GM18526 (cell line): ENCODE results near the gene NTRK1.

ENCODE experiments used
- POLR2A ChIP-seq: IDR thresholded peaks from 3 replicates; pipeline ENCODE4 v1.6.1; 2011; ENCODE audit not compliant: insufficient read length; ENCODE audit errors: extremely low read depth

Gene NTRK1

DNA sequence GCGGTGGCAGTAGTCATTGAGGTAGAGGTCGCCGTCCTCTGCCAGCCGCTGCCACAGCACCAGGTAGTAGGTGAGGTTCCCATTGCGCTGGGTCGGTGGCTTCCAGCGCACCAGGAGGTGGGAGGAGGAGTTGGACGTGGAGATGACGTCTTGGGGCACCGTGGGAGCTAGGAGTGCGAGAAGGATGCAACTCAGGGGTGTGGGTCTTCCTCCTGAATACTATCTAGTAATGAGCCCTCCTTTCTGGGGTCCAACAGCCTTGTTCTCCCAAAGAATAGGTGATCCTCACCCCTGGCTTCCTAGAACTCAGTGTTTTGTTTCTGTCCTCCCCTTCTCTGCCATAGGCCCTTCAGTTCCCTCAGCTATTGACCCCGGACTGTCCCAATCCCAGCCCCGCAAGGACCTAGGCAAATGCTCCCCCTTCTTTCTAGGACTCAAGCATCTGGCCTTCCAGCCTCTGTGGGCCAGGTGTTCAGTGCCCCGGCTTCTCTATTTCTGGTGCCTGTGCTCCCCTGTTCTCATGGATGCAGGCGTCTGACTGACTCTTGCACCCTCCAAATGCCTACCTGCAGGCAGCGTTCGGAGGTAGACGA, 14.6 kb upstream of the NTRK1 start:
- no peak for TF ChIP-seq POLR2A

- TF ChIP-seq POLR2A = no peak
Observed at GRCh38 chr1:156846643-156847042, 14.0 kb upstream of the NTRK1 start.

GRCh38 chr1:156847591-156848460, 12.8 kb upstream of the NTRK1 start:
- TF ChIP-seq POLR2A = no peak

GRCh38 chr1:156848461-156849150, 12.1 kb upstream of the NTRK1 start:
- TF ChIP-seq POLR2A = no peak

DNA sequence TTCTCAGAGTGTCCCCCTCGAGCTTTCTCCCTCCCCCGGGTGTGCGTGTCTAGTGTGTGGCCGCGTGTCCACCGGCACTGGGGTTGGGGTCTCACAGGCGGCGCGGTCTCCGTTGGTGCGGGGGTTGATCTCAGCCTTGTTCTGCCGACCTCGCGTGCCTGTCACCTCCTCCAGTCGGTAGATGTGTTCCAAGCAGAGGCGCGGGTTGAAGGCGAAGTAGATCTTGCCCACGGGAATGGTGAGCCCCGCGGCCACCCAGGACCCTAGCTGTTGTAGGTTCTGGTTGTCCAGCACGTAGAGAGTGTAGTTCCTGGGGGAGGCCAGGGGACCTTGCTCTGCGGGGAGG, 11.5 kb upstream of the NTRK1 start:
- TF ChIP-seq POLR2A = no peak

GRCh38 chr1:156851779-156852417, 8.8 kb upstream of the NTRK1 start:
- TF ChIP-seq POLR2A = no peak

GRCh38 chr1:156852418-156852874, 8.2 kb upstream of the NTRK1 start:
- no peak for TF ChIP-seq POLR2A

DNA sequence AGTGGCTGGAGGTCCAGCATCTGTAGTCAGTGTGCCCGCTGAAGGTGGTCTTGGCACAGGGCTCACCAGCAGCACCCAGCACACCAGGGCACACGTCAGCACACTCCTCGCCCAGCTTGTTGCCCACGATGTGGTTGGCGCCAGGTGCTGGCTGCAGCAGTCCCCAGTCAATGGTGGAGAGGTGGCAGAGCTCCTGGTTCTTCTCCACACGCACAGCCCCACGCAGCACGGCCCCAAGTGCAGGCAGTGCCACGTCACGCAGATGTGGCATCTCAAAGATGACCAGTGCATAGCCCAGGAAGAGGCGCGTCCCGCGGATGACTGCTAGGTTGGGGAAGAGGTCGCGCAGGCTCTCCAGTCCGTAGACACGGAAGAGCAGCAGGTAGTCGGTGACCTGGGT, 6.9 kb upstream of the NTRK1 start:
- no peak for TF ChIP-seq POLR2A

- TF ChIP-seq POLR2A = no peak
Observed at GRCh38 chr1:156854634-156855033, 6.0 kb upstream of the NTRK1 start.

GRCh38 chr1:156856282-156856785, 4.3 kb upstream of the NTRK1 start:
- TF ChIP-seq POLR2A = no peak

DNA sequence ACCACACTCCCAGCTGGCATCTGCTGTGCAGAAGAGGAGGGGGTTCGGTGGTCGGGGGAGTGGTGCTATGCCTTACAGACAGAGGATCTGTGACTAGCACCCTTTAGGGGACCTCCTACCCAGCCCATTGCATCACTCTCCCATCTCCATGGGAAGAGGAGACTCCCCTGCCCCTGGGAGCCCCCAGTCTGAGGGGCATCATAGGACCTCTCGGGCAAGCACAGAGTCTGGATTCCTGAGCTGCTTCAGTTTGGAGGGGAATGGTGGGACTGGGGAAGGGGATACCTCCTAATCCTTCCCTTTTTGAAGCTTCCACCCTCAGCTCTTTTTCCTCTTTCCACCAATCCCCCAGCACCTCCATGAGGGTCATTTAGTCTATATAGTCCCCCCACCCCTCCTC, 3.1 kb upstream of the NTRK1 start:
- TF ChIP-seq POLR2A = no peak

GRCh38 chr1:156858555-156858956, 2.1 kb upstream of the NTRK1 start:
- TF ChIP-seq POLR2A = no peak

DNA sequence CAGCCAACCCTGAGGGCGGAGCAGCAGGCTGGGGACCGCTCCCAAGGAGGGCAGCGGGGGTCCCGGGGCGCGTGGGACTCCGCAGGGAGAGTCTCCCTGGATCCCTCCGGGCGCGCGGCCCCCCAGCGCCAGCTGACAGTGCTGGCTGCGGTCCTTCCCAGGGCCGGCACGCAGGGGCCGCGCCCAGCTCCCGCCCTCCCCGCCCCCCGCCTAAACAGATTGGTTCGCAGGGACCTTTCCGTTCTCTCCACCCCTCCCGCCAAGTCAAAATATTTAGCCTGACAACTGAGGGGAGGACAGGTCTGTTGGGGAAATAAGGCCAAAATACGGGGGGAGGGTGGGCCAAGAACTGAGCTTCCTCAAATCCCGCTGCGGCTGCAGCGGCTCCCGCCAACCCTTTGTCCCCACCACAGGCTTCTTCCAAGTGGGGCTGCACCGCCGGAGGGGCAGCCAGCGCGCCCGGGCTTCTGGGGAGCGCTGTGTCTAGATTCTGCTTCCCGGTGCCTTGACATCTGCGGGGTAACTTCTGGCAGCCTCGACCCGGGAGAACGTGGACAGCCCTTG, 1.6 kb upstream of the NTRK1 start, which contains the start of gene INSRR:
Gene INSRR, minus strand, starts transcription at position 159 of the 564 bp plus-strand sequence. CDS start 496 bp downstream, outside the sequence.
- no peak for TF ChIP-seq POLR2A

GRCh38 chr1:156859523-156860112, 1.0 kb upstream of the NTRK1 start:
- no peak for TF ChIP-seq POLR2A
